ENCODE measurements around the gene DGCR8.

The DGCR8 gene

GRCh38 chr22:20052309-20053259 lies 27.5 kb upstream of the DGCR8 start:
- DNase-seq (ENCODE audit: low spot score): no peak

- no peak for DNase-seq (ENCODE audit: low spot score)
Measured at GRCh38 chr22:20053407-20054033, 26.5 kb upstream of the DGCR8 start.

GRCh38 chr22:20054034-20054427 lies 26.0 kb upstream of the DGCR8 start:
- no peak for DNase-seq (ENCODE audit: low spot score)

- no peak for DNase-seq (ENCODE audit: low spot score)
Measured at GRCh38 chr22:20054485-20054884, 25.6 kb upstream of the DGCR8 start.

- DNase-seq (ENCODE audit: low spot score): no peak
Measured at GRCh38 chr22:20055144-20055543, 24.9 kb upstream of the DGCR8 start.

GRCh38 chr22:20055654-20056053 lies 24.4 kb upstream of the DGCR8 start:
- no peak for DNase-seq (ENCODE audit: low spot score)

- DNase-seq (ENCODE audit: low spot score): no peak
Measured at GRCh38 chr22:20056161-20056560, 23.9 kb upstream of the DGCR8 start.

- no peak for DNase-seq (ENCODE audit: low spot score)
Measured at GRCh38 chr22:20056696-20057386, 23.2 kb upstream of the DGCR8 start.

- DNase-seq (ENCODE audit: low spot score): no peak
Measured at GRCh38 chr22:20057596-20058268, 22.3 kb upstream of the DGCR8 start.

- DNase-seq (ENCODE audit: low spot score): no peak
Measured at GRCh38 chr22:20058989-20059770, 20.9 kb upstream of the DGCR8 start.

- DNase-seq (ENCODE audit: low spot score): no peak
Measured at GRCh38 chr22:20060700-20061480, 19.2 kb upstream of the DGCR8 start.

- no peak for DNase-seq (ENCODE audit: low spot score)
Measured at GRCh38 chr22:20061481-20061861, 18.6 kb upstream of the DGCR8 start.

- no peak for DNase-seq (ENCODE audit: low spot score)
Measured at GRCh38 chr22:20062043-20062765, 17.8 kb upstream of the DGCR8 start.

GRCh38 chr22:20062766-20063083 lies 17.3 kb upstream of the DGCR8 start:
- no peak for DNase-seq (ENCODE audit: low spot score)

- DNase-seq (ENCODE audit: low spot score): no peak
Measured at GRCh38 chr22:20063271-20064139, 16.5 kb upstream of the DGCR8 start.

GRCh38 chr22:20064140-20064480 lies 15.9 kb upstream of the DGCR8 start:
- no peak for DNase-seq (ENCODE audit: low spot score)

GRCh38 chr22:20064545-20065262 lies 15.3 kb upstream of the DGCR8 start:
- DNase-seq (ENCODE audit: low spot score): no peak

GRCh38 chr22:20065896-20066616 lies 14.0 kb upstream of the DGCR8 start:
- no peak for DNase-seq (ENCODE audit: low spot score)
